HG03520 (cell line): ENCODE results near the gene EXD3.
"Not testable (repeated sequence)": the region's sequence is repeated elsewhere in the genome, so short reads cannot be mapped to it uniquely, and the experiment has no call there.

Experiments
- ATAC-seq: cut with Tn5 transposase; IDR thresholded peaks from one replicate; pipeline ENCODE4 v1.9.1; 2021; ENCODE audit warnings: mild to moderate bottlenecking, moderate library complexity; ENCODE audit not compliant: unreplicated experiment

Gene EXD3

GRCh38 chr9:137383081-137383783 lies 39.7 kb downstream of the EXD3 start:
- ATAC-seq = no peak

- ATAC-seq = no peak
These were observed 40.4 kb downstream of the EXD3 start for GRCh38 chr9:137382444-137383080.

GRCh38 chr9:137381501-137382443 lies 41.2 kb downstream of the EXD3 start:
- no peak for ATAC-seq

- no peak for ATAC-seq
These were observed 42.4 kb downstream of the EXD3 start for GRCh38 chr9:137380606-137381005.

- ATAC-seq = no peak
These were observed 42.8 kb downstream of the EXD3 start for GRCh38 chr9:137380171-137380570.

- no peak for ATAC-seq
These were observed 43.2 kb downstream of the EXD3 start for GRCh38 chr9:137379761-137380161.

GRCh38 chr9:137378688-137379410 lies 44.1 kb downstream of the EXD3 start:
- not testable (repeated sequence) for ATAC-seq

- ATAC-seq = no peak
These were observed 46.6 kb downstream of the EXD3 start for GRCh38 chr9:137376386-137376785.

GRCh38 chr9:137375321-137376058 lies 47.5 kb downstream of the EXD3 start:
- ATAC-seq = no peak

- no peak for ATAC-seq
These were observed 48.7 kb downstream of the EXD3 start for GRCh38 chr9:137374131-137374845.

GRCh38 chr9:137373611-137373980 lies 49.4 kb downstream of the EXD3 start:
- ATAC-seq = no peak

- ATAC-seq = no peak
These were observed 50.0 kb downstream of the EXD3 start for GRCh38 chr9:137372693-137373610.

GRCh38 chr9:137371946-137372651 lies 50.9 kb downstream of the EXD3 start:
- ATAC-seq = no peak

GRCh38 chr9:137371521-137371941 lies 51.4 kb downstream of the EXD3 start:
- no peak for ATAC-seq

GRCh38 chr9:137370865-137371520 lies 52.0 kb downstream of the EXD3 start:
- no peak for ATAC-seq

GRCh38 chr9:137369911-137370764 lies 52.8 kb downstream of the EXD3 start:
- ATAC-seq = no peak
